CD14-positive monocyte (primary cell): ENCODE results near the gene STPG1. TPM values are rescaled to one million over a fixed set of nuclear protein-coding genes. Genes with fewer than 3 reads are reported as not detected.

ENCODE experiments used
- DNase-seq, 3 donors: peaks; one replicate each; pipeline ENCODE4 v3.0.0-alpha.2; 2011 to 2022
- H2AFZ ChIP-seq: 2 replicates; pipeline ENCODE4 v1.6.0; 2012; ENCODE audit warnings: mild to moderate bottlenecking, low read depth, low read length, inconsistent platforms; ENCODE audit not compliant: insufficient read depth, poor library complexity, severe bottlenecking
- H3K27ac ChIP-seq, 2 donors: 1 replicate in 1 of 2; 2 replicates in 1 of 2; pipeline ENCODE4 v1.5.1; 2012 to 2013; ENCODE audit warnings: low read length in 2 of 2, control low read depth in 1 of 2, inconsistent platforms in 1 of 2, low read depth in 1 of 2, mild to moderate bottlenecking in 1 of 2
- H3K27me3 ChIP-seq, 2 donors: one replicate each; pipeline versions ENCODE4 v1.6.0 to v1.6.1; 2011 to 2013; ENCODE audit warnings: low read length in 2 of 2; ENCODE audit not compliant: control insufficient read depth in 2 of 2, insufficient read depth in 2 of 2
- H3K36me3 ChIP-seq, 2 donors: replicated peaks in 1 of 2; 1 replicate in 1 of 2; 2 replicates in 1 of 2; pipeline versions ENCODE4 v1.5.1 to v1.6.1; 2012 to 2013; ENCODE audit warnings: low read length in 2 of 2, control low read depth in 1 of 2, inconsistent platforms in 1 of 2, mild to moderate bottlenecking in 1 of 2; ENCODE audit not compliant: insufficient read depth in 2 of 2, control insufficient read depth in 1 of 2
- H3K4me1 ChIP-seq, 2 donors: 1 replicate in 1 of 2; 2 replicates in 1 of 2; pipeline versions ENCODE4 v1.5.1 to v1.6.1; 2012 to 2013; ENCODE audit warnings: low read length in 2 of 2, control low read depth in 1 of 2, inconsistent platforms in 1 of 2, mild to moderate bottlenecking in 1 of 2, moderate library complexity in 1 of 2; ENCODE audit not compliant: insufficient read depth in 2 of 2, control insufficient read depth in 1 of 2
- H3K4me2 ChIP-seq: replicated peaks from 2 replicates; pipeline ENCODE3; 2012; ENCODE audit warnings: low read length, moderate library complexity, mild to moderate bottlenecking; ENCODE audit not compliant: poor library complexity, severe bottlenecking; ENCODE audit errors: extremely low read depth
- H3K4me3 ChIP-seq, 3 experiments: fragments of 200-600 bp in 1 of 3; sonication (generic) in 1 of 3; replicated peaks in 1 of 3; 1 replicate in 2 of 3; 2 replicates in 1 of 3; pipeline ENCODE4 v1.5.1; 2011 to 2013; ENCODE audit warnings: low read length in 3 of 3, mild to moderate bottlenecking in 3 of 3, control low read depth in 2 of 3, low read depth in 2 of 3, inconsistent platforms in 1 of 3, moderate library complexity in 1 of 3
- H3K79me2 ChIP-seq: 2 replicates; pipeline ENCODE4 v1.6.0; 2012; ENCODE audit warnings: mild to moderate bottlenecking, control low read depth, inconsistent platforms, low read length, moderate library complexity; ENCODE audit not compliant: insufficient read depth
- H3K9ac ChIP-seq: 2 replicates; pipeline ENCODE4 v1.6.0; 2017; ENCODE audit warnings: low read length, mild to moderate bottlenecking; ENCODE audit not compliant: insufficient read depth, poor library complexity, severe bottlenecking
- H3K9me3 ChIP-seq, 2 donors: replicated peaks in 1 of 2; 1 replicate in 1 of 2; 2 replicates in 1 of 2; pipeline versions ENCODE4 v1.5.1 to v1.6.1; 2012 to 2013; ENCODE audit warnings: low read length in 2 of 2, control low read depth in 1 of 2; ENCODE audit not compliant: control insufficient read depth in 1 of 2, insufficient read depth in 1 of 2
- H4K20me1 ChIP-seq: 2 replicates; pipeline ENCODE4 v1.6.0; 2012; ENCODE audit warnings: mild to moderate bottlenecking, low read length, control low read depth, moderate library complexity; ENCODE audit not compliant: insufficient read depth
- H3K27ac Mint-ChIP-seq, 7 donors: one replicate each; pipeline ENCODE4 v1.8.0; 2020; ENCODE audit warnings: mild to moderate bottlenecking in 7 of 7, mixed read lengths in 7 of 7, moderate library complexity in 6 of 7, inconsistent platforms in 2 of 7
- H3K27me3 Mint-ChIP-seq, 3 donors: one replicate each; pipeline ENCODE4 v1.8.0; 2021 to 2022; ENCODE audit warnings: low read depth in 3 of 3, mild to moderate bottlenecking in 3 of 3, mixed read lengths in 3 of 3, moderate library complexity in 3 of 3, inconsistent platforms in 1 of 3
- H3K36me3 Mint-ChIP-seq, 2 donors: one replicate each; pipeline ENCODE4 v1.8.0; 2020; ENCODE audit warnings: mixed read lengths in 2 of 2, inconsistent platforms in 1 of 2, mild to moderate bottlenecking in 1 of 2
- H3K4me1 Mint-ChIP-seq: one replicate; pipeline ENCODE4 v1.8.0; 2020; ENCODE audit warnings: mild to moderate bottlenecking, mixed read lengths
- H3K4me3 Mint-ChIP-seq, 2 donors: one replicate each; pipeline ENCODE4 v1.8.0; 2020; ENCODE audit warnings: mild to moderate bottlenecking in 2 of 2, mixed read lengths in 2 of 2, moderate library complexity in 1 of 2
- H3K9me3 Mint-ChIP-seq, 7 donors: one replicate each; pipeline ENCODE4 v1.8.0; 2020 to 2022; ENCODE audit warnings: mixed read lengths in 7 of 7, mild to moderate bottlenecking in 6 of 7, moderate library complexity in 6 of 7, inconsistent platforms in 2 of 7
- WGBS: methylation state at CpG from one replicate; pipeline ENCODE4 v1.1.5; 2013; ENCODE audit warnings: missing lambda C conversion rate; ENCODE audit not compliant: insufficient coverage; 5-methylcytosine and 5-hydroxymethylcytosine counted together
- intact Hi-C, 2 donors: fragments of 100-400 bp; cut with micrococcal nuclease; formaldehyde crosslinking; loops; one replicate each; pipeline versions ENCODE4 v1.15.0 to v1.15.1; 2023
- polyA plus RNA-seq, 3 donors: library from polyadenylated mRNA; depleted of rRNA in 1 of 3; unstranded in 2 of 3; stranded (reverse) in 1 of 3; fragments of 300-500 nt in 2 of 3; fragments of >200 nt in 1 of 3; fragmentation: Illumina TruSeq in 2 of 3; gene quantifications; 1 replicate in 2 of 3; 2 replicates in 1 of 3; pipeline ENCODE4 v1.2.3, GENCODE V29; 2012 to 2021
- TF ChIP-seq, protein P1 (sequence below): fragments of 200-600 bp; IDR thresholded peaks from one replicate; pipeline ENCODE4 v1.8.0; 2022; ENCODE audit warnings: antibody characterized with exemption, mild to moderate bottlenecking

Gene STPG1
- polyA plus RNA-seq, 3 donors: 0.57 to 0.85 (median 0.60) TPM

DNA sequence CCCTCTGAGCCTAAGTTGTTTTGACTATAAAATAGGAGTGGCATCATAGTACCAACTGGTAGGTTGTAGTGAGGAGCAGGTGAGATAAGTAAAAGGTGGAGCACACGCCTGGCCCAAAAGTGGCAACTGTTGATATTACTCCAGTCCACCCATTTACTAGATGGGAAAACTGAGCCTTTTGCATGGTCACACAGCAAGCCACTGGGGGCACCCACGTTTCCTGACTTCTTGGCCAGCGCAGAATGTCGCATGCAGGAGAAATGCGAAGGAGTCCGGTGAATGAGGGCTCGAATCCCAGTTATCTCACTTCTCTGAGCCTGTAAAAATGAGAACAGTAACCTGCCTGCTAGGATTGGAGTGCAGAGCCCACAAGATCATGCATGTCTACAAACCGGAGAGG lies 73.6 kb downstream of the STPG1 start:
- Mint-ChIP-seq H3K27me3 (peaks cover 1 to 4% (median 2%) of the 10 kb centered on the region in 3 donors), H3K4me1 (no peaks in the 10 kb centered on the region), H3K9me3 (no peaks in the 10 kb centered on the region), H3K4me3 (no peak overlapping the region), H3K36me3 (no peaks in the 10 kb centered on the region), H3K27ac (no peak overlapping the region)
- Histone ChIP-seq H3K4me3 (no peak overlapping the region), H3K27me3 (no peaks in the 10 kb centered on the region), H3K36me3 (no peaks in the 10 kb centered on the region), H4K20me1 (no peaks in the 10 kb centered on the region), H3K27ac (no peak overlapping the region), H3K4me1 (no peaks in the 10 kb centered on the region), H2AFZ (no peak overlapping the region), H3K4me2 (no peak overlapping the region), H3K9me3 (no peaks in the 10 kb centered on the region), H3K79me2 (no peaks in the 10 kb centered on the region), H3K9ac (no peak overlapping the region)
- 96% methylated on average over 7 of the region's 8 CpGs for WGBS
- DNase-seq: no peak
- TF ChIP-seq, protein P1, sequence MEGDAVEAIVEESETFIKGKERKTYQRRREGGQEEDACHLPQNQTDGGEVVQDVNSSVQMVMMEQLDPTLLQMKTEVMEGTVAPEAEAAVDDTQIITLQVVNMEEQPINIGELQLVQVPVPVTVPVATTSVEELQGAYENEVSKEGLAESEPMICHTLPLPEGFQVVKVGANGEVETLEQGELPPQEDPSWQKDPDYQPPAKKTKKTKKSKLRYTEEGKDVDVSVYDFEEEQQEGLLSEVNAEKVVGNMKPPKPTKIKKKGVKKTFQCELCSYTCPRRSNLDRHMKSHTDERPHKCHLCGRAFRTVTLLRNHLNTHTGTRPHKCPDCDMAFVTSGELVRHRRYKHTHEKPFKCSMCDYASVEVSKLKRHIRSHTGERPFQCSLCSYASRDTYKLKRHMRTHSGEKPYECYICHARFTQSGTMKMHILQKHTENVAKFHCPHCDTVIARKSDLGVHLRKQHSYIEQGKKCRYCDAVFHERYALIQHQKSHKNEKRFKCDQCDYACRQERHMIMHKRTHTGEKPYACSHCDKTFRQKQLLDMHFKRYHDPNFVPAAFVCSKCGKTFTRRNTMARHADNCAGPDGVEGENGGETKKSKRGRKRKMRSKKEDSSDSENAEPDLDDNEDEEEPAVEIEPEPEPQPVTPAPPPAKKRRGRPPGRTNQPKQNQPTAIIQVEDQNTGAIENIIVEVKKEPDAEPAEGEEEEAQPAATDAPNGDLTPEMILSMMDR: no peak
- intact Hi-C loops: no loop called here

DNA sequence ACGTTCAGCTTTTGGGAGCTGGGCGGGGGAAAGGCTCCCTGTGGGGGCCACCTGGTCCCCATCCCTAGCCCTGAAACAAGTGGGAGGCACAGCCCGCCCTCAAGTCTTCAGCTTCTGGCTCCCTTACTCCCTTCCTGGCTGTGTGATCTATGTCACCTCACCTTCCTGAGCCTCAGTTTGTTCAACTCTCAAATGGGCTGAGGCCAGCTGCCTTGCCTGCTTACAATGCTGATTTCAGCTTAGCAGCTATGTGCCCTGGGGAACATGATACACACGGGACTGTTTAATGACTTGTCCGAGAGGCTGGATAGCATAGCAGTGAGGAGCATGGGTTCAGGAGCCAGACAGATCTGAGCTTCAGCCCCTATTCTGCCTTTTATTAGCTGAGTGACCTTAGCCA lies 75.1 kb downstream of the STPG1 start:
- Histone ChIP-seq H3K9ac (no peak overlapping the region), H3K79me2 (no peaks in the 10 kb centered on the region), H3K27ac (no peak overlapping the region), H3K36me3 (no peaks in the 10 kb centered on the region), H3K9me3 (no peaks in the 10 kb centered on the region), H3K4me3 (no peak overlapping the region), H3K27me3 (no peaks in the 10 kb centered on the region), H3K4me1 (no peaks in the 10 kb centered on the region), H3K4me2 (no peak overlapping the region), H2AFZ (no peak overlapping the region), H4K20me1 (no peaks in the 10 kb centered on the region)
- Mint-ChIP-seq H3K9me3 (peaks cover 0 to 4% (median 2%) of the 10 kb centered on the region in 7 donors), H3K4me1 (no peaks in the 10 kb centered on the region), H3K4me3 (no peak overlapping the region), H3K27ac (no peak overlapping the region), H3K27me3 (peaks cover 0 to 2% (median 1%) of the 10 kb centered on the region in 3 donors), H3K36me3 (no peaks in the 10 kb centered on the region)
- TF ChIP-seq, protein P1: no peak
- intact Hi-C loops: no loop called here
- WGBS: 96% methylated on average over 5 of the region's 5 CpGs
- no peak for DNase-seq
